AG04449 (cell line): ENCODE data around the gene MAGI1.

Source experiments
- CTCF ChIA-PET: fragments of 350-600 bp; formaldehyde crosslinking; extraction: SDS; loops from one replicate; lab custom pipeline; 2021; ENCODE audit warnings: antibody characterized with exemption; lab: Yijun Ruan, JAX
- POLR2A ChIA-PET: fragments of 400-600, 350-600 bp; formaldehyde crosslinking; extraction: SDS; loops from one replicate; lab custom pipeline; 2020; ENCODE audit warnings: antibody characterized with exemption, inconsistent platforms; lab: Yijun Ruan, JAX
- DNase-seq: peaks from one replicate; pipeline ENCODE4 v3.0.0-alpha.2; 2010; ENCODE audit warnings: low read depth, low spot score
- H3K4me3 ChIP-seq: 2 replicates; pipeline ENCODE4 v1.5.1; 2011; ENCODE audit warnings: low read depth, mild to moderate bottlenecking, control low read depth, low read length
- TF ChIP-seq, protein P1 (sequence below): IDR thresholded peaks from one replicate; pipeline ENCODE4 v1.5.1; 2011; ENCODE audit warnings: mild to moderate bottlenecking, moderate library complexity, low read length, control low read depth, inconsistent platforms; ENCODE audit not compliant: insufficient read depth; ENCODE audit errors: missing control alignments

MAGI1 gene

DNA sequence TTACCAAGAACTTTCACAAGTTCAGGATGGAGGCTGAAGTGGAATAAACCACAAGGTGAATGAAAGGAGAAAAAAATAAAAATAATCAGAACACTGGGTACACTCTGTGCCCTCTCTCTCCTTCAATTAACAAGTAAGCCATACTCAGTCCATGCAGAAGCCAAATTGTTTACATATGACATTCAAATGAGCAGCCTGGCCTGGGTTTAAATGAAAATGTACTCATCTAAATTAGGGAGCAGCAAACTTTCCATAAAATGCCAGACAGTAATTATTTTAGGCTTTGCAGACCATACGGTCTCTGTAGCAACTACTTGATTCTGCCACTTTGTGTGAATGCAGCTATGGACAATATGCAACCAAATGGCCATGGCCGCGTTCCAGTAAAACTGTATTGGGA is 376.6 kb downstream of the MAGI1 start:
- CTCF ChIA-PET = no interaction called here

DNA sequence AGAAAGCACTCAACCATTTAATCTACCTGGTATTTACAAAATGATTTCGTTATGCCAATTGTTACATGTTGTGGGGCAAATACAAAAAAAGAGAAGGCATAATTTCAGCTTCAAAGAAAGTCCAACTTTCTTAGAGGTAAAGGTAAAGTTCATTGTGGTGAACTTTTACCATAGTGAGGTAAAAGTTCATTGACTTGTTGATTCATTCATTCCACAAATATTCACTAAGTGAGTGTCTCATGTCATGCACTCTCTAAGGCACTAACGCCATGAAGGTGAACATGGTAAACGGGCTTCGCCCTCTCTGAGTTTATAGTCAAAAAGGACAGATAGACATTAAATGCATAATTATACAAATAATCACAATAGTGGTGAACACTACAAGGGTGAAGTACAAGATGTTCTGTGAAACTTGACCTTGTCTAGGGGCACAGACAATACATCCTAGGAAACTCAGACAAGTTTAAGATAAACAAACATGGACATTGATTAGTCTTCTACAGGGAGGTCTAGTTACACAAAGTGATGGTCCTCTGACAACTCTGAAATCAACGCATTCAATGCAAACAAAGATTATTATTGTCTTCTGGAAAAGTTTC is 378.6 kb downstream of the MAGI1 start:
- H3K4me3 ChIP-seq = no peak overlapping the region
- TF ChIP-seq, protein P1, sequence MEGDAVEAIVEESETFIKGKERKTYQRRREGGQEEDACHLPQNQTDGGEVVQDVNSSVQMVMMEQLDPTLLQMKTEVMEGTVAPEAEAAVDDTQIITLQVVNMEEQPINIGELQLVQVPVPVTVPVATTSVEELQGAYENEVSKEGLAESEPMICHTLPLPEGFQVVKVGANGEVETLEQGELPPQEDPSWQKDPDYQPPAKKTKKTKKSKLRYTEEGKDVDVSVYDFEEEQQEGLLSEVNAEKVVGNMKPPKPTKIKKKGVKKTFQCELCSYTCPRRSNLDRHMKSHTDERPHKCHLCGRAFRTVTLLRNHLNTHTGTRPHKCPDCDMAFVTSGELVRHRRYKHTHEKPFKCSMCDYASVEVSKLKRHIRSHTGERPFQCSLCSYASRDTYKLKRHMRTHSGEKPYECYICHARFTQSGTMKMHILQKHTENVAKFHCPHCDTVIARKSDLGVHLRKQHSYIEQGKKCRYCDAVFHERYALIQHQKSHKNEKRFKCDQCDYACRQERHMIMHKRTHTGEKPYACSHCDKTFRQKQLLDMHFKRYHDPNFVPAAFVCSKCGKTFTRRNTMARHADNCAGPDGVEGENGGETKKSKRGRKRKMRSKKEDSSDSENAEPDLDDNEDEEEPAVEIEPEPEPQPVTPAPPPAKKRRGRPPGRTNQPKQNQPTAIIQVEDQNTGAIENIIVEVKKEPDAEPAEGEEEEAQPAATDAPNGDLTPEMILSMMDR = no peak
- no peak for DNase-seq
- CTCF ChIA-PET = interaction anchor here (1.8 kb wide), 1 partner anchor 16 kb away, joined by 3 read pairs; no protein-coding TSS in a partner anchor
- POLR2A ChIA-PET = no interaction called here

More for the DNA sequence above, 376.6 kb downstream of the MAGI1 start:
- TF ChIP-seq, protein P1 = no peak
- POLR2A ChIA-PET = no interaction called here
- DNase-seq = no peak
- H3K4me3 ChIP-seq = no peak overlapping the region

DNA sequence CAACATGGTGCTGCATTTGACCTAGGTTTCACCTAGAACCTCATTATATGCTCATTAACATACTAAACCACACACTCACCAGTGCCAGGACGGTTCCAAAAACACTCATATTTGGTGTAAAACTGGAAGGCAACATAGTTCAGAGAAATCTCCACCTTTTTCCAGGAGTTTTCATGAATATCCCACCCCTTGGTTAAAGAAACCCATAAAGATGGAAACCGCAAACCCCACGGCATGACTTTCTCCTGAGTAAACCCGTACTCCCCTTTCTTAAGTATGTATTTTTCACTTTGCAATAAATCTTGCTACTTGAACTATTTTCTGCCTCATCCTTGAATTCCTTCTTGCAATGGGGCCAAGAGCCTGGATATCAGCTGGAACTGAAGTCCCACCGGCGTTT is 379.3 kb downstream of the MAGI1 start:
- POLR2A ChIA-PET = no interaction called here
- no peak for DNase-seq
- CTCF ChIA-PET = interaction anchor here (0.7 to 1.8 kb wide), 2 partner anchors 17 to 93 kb away, joined by 3 read pairs; no protein-coding TSS in a partner anchor
- H3K4me3 ChIP-seq = no peak overlapping the region
- TF ChIP-seq, protein P1 = no peak

DNA sequence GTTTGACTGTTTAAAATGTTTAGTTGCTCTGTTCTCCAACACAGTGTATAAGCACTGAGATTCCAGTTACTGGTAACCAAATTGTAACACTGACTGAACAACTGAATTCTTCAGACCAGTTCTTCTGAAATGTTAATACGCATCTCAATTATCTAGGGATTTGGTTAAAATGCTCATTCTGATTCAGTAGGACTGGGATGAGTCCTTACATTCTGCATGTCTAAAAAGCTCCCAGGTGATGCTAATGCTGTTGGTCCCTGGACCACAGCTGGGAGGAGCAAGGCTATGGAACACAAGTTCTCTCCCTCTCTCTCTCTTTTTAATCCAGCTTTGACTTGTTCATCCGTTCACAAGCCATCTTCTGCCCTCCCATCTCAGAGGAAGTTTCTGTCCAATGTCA is 380.3 kb downstream of the MAGI1 start:
- DNase-seq = no peak
- ChIA-PET POLR2A (no interaction called here), CTCF (no interaction called here)
- TF ChIP-seq, protein P1 = no peak
- no peak overlapping the region for H3K4me3 ChIP-seq

DNA sequence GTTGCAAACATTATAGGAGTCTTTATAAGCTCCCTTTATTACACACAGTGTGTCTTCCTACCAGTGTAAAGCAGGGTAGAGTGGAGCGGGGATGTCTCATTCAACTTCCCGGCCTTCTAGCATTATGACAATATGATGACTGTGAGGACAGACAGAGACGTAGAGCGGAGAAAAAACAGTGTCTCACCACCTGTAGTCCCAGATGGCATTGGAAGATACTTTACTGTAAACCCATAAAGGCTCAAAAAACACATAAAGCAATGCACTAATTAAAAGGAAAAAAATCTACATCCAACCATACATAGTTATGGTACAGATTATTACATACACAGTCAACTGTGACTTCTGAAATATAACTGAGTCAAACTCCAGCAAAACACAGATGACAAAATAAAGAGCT is 383.7 kb downstream of the MAGI1 start:
- H3K4me3 ChIP-seq = no peak overlapping the region
- DNase-seq = no peak
- POLR2A ChIA-PET = no interaction called here
- CTCF ChIA-PET = interaction anchor here (1.0 to 2.4 kb wide), 2 partner anchors 12 to 18 kb away, joined by 6 to 7 read pairs; no protein-coding TSS in a partner anchor
- TF ChIP-seq, protein P1 = no peak

DNA sequence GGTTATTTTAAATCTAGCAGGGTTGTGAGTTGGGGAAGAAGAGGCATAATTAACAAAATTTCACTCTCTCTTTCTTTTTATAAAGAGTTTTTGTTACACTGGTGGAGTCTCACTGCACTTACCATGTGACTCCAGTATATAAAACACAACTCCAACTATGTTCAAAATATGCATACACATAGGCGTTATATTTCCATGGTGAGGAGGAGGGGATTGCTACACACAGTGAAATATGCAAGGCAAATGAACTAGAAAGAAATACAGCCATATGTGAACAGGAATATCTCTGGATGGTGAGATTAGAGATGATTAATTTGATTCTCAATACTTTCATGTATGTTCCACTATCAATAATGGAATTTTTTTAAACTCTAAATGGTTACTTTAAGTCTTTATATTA is 385.0 kb downstream of the MAGI1 start:
- no peak overlapping the region for H3K4me3 ChIP-seq
- TF ChIP-seq, protein P1 = no peak
- POLR2A ChIA-PET = no interaction called here
- CTCF ChIA-PET = interaction anchor here (0.6 to 1.6 kb wide), 2 partner anchors 19 to 75 kb away, joined by 3 to 10 read pairs; no protein-coding TSS in a partner anchor
- DNase-seq = no peak
